ENCODE data around the gene FAT1.

GRCh38 chr4:186581421-186581820 lies 142.2 kb downstream of the FAT1 start:
- no peak for TF ChIP-seq CTCF (IDR thresholded peaks at IDR 0.05)
- no peak for TF ChIP-seq POLR2A (IDR thresholded peaks at IDR 0.05)
- no peak for TF ChIP-seq POLR2AphosphoS5 (IDR thresholded peaks at IDR 0.05; ENCODE audit: insufficient read depth in 1 of 2, low read depth in 1 of 2)
